Activated CD4-positive, alpha-beta T cell treated with anti-CD3 and anti-CD28 coated beads, Interleukin-2, amount 50 U/mL, for 16 hours (primary cell): ENCODE measurements around the gene ODAD3.
A peak's percentile ranks its signal among the peaks of the same experiment; 100 is the strongest.
"Not testable (repeated sequence)": the region's sequence is repeated elsewhere in the genome, so short reads cannot be mapped to it uniquely, and the experiment has no call there.

Source experiments
- DNase-seq: peaks from one replicate; pipeline ENCODE4 v3.0.0-alpha.2; 2020

The ODAD3 gene

DNA sequence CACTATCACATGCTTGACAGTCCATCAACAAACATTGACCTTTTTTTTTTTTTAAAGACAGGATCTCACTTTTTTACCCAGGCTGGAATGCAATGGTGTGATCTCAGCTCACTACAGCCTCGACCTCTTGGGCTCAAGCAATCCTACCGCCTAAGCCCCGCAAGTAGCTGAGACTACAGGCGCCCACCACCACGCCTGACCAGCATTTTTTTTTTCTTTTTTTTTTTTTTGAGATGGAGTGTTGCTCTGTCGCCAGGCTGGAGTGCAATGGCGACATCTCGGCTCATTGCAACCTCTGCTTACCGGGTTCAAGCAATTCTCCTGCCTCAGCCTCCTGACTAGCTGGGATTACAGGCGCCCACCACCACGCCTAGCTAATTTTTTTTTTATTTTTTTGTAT lies 24.0 kb upstream of the ODAD3 start:
- not testable (repeated sequence) for DNase-seq

DNA sequence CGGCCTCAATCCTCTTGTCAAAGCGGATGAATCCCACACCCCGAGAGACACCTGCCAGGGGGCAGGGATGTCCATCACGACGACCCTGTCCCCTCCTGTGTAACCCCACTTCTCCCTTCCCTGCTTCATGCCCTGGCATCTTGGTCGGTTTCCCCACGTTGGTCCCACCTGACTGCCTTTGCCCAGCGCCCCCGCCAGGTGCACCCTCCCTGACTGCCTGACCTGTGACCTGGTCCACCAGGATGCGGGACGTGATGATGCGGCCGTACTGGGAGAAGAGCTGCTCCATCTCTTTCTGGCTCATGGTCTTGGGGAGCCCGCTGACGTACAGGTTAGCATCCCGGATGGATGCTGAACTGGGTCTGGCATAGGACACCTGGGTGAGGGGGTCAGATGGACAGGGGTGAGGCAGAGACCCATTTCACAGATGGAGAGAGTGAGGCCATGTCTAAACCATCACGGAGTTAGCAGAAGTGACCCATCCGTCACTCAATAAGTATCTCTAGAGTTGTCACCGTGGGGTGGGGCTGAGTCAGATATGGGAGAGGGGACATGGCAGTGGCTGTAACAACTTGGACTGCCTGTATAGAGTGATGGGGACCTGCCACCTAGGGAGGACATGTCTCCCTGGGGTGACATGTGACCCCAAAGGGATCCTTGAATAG lies 23.4 kb upstream of the ODAD3 start:
- DNase-seq = no peak

DNA sequence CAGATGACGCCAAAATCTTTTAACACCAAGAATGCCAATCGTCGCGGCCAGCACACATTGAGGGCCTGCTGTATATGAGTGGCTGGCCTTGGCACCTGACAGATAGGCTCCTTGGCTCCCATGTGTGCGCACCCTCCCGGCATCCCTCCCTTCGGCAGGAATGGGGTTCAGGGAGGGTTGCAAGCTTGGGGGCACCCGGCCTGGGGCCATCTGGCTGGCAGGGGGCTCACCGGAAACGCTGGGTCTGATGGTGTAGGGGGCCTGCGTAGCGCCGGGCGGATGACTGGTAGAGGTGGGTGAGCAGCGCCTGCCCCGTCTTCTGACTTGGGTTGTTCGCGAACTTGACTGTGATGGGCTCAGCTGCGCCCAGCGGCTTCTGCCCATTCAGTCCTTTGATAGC lies 22.9 kb upstream of the ODAD3 start:
- DNase-seq = no peak

DNA sequence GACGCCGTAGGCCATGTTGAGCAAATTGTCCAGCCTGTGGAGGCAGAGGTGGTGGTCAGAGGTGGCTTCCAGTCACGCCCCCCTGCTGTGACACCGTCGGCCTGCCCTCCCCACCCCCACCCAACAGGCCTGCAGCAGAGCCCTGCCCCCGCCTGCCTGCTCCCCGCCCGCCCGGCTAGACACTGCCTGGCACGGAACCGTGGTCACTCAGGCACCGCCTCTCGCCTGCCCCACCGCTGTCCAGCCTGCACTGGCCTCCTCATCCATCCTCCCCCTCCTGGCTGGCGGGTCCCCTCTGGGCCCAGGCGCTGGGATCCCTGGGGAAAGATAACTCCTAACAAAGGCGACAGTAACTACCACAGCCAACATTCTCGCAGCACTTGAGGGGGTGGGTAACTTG lies 22.2 kb upstream of the ODAD3 start:
- DNase-seq = no peak

DNA sequence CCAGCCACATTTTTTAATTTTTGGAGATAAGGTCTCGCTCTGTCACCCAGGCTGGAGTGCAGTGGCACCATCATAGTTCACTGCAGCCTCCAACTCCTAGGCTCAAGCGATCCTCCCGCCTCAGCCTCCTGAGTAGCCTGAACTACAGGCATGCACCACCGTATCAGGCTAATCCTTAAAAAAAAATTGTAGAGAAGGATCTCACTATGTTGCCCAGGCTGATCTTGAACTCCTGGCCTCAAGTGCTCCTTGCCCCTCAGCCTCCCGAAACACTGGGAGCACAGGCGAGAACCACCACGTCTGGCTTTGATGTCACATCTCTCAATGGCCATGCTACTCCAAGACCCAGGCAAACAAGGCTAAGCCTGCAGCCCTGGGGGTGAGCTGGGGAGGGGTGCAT lies 21.7 kb upstream of the ODAD3 start:
- no peak for DNase-seq

DNA sequence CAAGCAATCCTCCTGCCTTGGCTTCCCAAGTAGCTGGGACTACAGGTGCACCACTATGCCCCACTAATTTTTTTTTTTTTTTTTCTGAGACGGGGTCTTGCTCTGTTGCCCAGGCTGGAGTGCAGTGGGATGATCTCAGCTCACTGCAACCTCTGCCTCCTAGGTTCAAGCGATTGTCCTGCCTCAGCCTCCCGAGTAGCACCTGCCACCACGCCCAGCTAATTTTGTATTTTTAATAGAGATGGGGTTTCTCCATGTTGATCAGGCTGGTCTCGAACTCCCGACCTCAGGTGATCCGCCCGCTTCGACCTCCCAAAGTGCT lies 20.3 kb upstream of the ODAD3 start:
- not testable (repeated sequence) for DNase-seq

DNA sequence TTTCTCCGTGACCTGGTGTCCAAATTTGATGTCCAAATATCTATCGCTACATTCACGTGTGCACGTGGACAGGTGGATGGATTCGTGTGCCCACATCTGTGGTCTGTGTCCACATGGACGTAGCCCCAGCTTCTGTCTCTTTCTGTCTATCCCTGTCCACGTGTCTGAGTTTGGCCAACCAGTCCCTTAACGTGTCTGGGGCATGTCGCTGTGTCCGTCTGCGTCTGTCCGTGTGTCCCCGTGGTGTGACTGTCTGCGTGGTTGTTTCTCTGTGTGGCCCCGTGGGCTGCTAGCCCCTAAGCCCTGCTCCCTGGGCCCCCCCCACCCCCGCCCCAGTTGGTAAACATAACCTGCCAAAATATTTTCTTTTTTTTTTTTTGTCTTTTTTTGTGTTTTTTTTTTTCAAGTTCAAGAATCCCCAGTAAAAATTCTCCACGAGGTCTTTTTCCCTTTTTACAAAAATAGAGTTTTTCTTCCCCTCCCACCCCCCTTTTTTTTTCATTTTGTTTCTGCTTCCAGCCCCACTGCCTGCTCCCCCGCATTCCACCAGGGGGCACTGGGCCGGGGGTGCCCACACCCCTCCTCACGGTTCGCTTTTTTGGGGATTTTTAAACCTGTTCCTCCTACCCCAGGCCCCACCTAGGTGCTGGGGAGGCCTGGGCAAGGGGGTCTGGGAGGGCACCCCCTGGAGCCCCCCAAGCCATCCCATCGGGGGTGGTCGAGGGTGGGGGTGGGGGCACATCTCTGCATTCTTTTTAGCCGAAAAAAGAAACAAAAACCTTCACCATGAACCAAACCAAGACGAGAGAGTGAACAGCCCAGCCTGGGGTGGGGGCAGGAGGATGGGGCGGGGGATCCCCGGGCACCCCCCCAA lies 18.8 kb upstream of the ODAD3 start:
- DNase-seq = no peak

DNA sequence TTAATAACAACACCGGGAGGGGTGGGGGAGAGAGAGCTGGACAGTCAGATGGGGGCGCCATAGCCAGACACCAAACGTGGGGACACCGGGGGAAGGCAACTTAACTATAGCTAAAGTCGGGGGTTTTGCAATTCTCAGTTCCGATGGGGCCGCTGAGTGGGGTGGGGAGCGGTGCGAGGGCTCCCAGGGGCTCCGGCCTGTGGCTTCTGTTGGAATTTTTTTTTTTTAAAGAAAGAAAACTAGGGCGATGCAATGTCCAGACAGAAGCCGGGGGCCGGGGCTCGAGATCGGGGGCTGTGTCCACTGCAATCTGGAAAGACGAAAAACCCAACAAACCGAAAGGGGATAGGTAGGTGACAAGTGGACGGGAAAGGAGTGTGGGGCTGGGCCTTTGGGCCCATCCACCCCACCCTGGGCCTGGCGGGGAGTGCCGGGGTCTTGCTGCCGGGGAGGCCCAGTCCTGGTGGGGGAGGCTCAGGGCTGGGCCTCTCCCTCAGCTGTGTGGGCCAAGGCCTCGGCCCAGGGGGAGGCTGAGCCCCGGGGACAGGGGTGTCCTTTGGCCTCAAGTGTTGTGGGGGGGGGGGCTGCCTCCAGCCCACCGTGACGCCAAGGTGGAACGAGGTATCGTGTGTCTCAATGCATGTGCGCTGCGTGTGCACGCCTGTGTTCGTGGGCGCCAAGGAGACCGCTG lies 17.8 kb upstream of the ODAD3 start:
- DNase-seq = no peak

DNA sequence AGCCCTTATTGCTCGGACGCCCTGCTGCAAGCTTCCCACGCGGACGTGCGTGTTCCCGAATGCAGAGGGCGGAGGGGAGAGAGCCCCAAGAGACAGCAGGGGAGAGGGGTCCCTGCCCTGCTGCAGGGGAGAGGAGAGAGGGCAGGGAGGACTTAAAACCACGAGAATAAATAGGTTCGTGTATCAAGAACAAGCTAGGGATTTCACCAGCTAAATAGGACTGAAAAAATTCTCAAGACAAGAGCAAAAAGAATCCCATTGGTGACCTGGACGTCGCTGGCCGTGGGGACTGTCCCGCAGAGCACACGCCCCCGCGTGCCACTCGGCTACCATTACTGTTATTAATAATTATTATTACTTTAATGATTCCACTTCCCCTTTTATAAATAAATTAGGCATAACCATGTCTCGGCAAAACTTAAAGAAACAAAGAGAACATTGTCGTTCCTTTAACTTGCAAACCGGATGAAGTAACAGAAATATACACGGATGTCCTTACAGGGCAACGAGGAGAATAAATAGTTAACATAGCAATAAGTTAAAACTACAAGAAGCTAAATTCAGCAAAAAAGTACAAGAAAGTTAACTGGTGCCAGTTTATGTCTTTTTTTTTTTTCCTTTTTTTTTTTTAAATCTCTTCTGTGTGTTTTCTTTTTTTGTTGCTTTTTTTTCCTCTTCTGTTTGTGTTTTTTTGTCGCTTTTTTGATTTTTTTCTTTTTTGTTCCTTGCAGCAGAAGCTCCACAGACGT lies 17.1 kb upstream of the ODAD3 start:
- DNase-seq = no peak

DNA sequence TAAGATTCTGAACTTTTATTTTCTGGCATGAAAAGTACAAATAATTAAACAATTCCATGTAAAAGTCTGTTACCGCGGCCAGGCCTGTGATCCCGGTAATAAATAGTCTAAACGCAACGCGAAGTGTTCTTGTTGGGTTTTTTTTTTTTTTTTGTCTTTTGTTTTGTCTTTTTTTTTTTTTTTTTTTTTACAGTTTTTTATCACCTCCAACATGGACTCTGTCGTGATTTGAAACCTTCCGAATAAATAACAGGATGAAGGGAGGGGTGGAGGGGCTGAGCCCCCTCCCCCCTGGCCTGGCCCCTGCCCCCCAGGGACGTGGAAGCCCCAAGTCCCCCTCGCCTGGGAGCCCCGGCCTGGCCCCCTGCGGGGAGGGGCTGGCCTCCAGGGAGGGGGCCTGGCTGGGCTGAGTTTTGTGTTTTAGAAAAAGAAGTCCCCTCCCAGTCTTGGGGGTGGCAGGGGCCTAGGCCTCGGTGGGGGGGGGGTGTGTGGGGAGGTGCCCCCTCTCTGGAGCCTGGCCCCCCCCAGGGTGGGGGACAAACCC lies 16.5 kb upstream of the ODAD3 start:
- DNase-seq = no peak

DNA sequence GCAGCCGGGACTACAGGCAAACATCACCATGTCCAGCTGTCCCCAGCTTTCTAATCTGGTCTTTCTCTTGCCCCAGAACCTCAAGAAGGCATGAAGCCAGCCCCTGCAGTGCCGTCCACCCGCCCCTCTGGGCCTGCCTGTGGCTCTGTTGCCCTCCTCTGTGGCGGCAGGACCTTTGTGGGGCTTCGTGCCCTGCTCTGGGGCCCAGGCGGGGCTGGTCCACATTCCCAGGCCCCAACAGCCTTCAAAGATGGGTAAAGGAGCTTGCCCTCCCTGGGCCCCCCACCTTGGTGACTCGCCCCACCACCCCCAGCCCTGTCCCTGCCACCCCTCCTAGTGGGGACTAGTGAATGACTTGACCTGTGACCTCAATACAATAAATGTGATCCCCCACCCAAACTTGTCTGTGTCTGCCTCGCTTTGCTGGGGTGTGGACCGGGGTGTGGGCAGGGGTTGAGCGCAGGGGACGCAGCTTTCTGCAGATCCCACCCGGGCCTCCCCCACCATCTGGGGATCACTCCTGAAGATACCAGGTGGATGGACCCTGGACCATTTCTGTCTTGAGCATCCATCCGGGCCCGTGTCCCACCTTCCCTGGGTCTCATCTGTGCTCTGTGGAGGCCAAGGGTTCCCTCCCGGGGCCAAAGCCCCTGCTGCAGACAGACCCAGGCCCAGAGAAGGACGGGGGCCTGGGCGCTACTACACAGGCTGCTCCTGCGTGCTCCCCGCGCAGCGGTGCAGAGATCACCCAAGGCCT lies 15.8 kb upstream of the ODAD3 start:
- DNase-seq = no peak

DNA sequence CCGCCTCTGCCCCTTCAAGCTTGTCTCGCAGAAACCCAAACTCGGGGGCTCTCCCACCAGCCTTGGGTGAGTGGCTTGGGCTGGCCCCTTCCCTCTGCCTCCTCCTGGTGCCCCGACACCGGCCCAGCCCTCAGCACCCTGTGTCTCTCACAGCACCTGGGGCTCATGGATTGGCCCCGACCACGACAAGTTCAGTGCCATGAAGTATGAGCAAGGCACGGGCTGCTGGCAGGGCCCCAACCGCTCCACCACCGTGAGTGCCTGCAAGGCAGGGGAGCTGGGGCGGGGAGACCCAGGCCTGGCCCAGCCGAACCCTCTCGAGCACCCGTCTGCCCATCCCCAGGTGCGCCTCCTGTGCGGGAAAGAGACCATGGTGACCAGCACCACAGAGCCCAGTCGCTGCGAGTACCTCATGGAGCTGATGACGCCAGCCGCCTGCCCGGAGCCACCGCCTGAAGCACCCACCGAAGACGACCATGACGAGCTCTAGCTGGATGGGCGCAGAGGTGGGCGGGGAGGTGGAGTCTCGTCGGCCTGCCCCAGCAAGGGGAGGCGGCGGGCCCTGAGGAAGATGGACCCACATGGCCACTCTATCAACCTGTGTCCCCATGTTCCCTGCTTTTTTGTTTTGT lies 14.1 kb upstream of the ODAD3 start:
- no peak for DNase-seq

DNA sequence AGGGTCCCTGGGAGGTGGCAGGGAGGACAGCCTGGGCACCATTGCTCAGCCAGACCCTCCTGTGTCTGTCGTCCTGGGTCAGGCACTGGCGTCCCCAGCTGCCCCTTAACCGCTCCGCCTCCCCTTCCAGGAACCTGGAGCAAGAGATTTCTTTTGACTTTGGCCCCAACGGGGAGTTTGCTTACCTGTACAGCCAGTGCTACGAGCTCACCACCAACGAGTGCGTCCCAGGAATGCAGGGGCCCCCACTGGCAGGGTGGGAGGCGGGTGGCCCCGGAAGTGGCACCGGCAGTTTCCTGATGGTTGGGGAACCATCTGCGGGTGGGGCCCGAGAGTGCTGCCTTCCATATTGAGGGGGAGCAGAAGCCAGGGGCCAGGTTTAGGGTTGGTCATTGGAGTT lies 13.5 kb upstream of the ODAD3 start:
- DNase-seq = no peak

DNA sequence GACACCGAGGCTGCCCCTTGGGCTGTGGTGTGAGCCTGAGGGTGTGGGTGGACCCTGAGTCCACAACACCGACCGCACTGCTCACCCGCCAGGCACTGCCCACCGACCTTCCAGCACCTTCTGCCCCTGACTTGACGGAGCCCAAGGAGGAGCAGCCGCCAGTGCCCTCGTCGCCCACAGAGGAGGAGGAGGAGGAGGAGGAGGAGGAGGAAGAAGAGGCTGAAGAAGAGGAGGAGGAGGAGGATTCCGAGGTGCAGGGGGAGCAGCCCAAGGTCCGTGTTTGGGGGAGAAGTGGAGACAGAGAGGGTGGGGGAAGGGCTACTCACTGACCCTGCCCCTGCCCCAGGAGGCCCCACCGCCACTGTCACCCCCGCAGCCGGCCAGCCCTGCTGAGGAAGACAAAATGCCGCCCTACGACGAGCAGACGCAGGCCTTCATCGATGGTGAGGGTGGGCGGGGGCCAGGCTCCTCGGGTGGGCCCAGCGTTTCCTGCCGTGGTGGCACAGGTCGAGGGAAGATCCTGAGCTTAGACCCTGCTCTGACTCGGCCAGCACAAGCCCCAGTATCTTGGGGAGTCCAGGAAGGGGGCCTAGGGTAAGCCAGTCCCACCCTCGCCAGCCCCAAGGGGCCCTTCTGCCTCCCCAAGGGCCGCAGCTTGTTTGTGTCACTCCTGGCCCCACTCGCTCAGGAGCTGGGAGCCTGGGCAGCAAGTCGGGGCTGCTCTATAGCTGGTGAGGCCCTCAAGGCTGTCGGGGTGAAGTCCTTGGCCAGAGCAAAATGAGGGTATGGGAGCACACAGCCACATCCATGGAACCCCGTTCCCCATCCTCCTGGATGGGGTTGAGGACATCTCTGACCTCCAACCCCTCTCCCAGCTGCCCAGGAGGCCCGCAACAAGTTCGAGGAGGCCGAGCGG lies 12.7 kb upstream of the ODAD3 start:
- DNase-seq = no peak

DNA sequence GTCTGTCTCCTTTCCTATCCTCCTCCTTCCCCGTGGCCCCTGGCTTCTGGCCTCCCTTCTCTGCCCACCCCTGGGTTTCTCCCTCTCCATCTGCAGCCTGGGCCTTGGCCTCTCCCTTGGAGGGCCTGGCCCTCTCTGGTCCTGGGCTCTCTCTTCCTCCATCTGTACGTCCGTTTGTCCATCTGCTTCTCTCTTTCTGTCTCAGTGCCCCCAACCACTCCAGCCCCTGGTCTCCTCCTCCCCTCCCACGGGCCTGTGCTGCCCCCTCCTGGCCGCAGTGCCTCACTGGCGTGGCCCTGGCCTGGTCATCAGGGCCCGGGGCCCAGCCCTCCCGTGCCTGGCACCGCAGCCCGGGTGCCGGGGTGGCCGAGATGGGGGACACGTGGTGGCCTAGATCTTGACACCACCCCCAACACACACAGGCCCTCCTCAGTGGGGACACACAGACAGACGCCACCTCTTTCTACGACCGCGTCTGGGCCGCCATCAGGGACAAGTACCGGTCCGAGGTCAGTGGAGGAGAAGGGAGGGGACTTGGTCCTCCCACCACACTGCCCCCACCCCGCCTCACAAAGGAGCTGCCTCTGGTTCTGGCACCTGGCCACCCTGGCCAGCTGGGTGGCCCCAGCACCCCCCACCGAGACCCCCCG lies 11.9 kb upstream of the ODAD3 start:
- DNase-seq = peak; percentile 22

DNA sequence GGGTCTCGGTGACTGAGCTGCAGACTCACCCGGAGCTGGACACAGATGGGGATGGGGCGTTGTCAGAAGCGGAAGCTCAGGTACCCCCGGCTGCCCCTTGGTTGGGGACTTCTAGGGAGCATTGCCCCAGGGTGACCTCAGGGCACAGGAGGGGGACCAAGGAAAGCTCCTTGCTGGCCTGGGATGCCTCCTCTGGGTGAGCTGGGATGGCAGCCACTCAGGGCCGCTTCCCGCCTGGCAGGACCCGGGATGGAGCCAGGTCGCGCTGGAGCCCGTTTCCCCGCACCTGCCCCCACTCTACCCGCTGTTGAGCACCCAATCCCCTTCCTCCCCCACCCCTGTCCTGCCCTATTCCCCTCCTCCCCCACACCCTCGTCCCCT lies 11.3 kb upstream of the ODAD3 start:
- no peak for DNase-seq

DNA sequence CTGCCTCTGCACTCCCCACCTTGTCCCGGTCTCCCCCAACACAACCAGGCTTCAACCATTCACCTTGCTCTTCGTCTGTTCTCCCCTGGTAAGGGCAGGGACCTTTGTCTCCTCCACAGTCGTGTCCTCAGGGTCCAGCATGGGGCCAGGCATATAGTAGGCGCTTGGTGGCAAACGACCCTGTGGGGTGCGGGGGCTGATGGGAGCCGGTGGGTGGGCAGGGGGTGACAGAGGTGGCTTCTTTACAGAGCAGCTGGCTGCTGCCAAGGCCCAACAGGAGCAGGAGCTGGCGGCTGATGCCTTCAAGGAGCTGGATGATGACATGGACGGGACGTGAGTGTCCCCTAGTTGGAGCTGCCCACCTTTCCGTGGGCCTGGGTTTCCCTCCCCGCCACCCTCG lies 10.2 kb upstream of the ODAD3 start:
- no peak for DNase-seq

DNA sequence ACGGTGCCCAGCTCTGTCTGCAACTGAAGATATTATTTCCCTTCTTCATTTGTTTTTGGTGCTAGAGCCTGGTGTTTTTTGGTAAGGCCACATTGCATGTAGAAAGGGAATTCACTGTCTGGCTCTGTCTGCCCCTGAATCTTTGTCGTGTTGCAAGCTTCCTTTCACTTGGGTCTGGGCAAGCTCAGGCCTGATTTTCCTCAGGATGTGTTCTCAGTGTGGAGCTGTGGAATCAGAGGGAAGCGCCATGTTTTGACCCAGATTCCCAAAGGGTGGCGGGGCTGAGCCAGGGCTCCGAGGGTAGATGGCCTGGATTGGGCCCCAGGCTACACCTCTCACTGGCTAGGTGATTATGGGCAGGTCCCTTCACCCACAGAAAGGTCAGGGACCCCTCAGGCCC lies 9.1 kb upstream of the ODAD3 start:
- DNase-seq = no peak

DNA sequence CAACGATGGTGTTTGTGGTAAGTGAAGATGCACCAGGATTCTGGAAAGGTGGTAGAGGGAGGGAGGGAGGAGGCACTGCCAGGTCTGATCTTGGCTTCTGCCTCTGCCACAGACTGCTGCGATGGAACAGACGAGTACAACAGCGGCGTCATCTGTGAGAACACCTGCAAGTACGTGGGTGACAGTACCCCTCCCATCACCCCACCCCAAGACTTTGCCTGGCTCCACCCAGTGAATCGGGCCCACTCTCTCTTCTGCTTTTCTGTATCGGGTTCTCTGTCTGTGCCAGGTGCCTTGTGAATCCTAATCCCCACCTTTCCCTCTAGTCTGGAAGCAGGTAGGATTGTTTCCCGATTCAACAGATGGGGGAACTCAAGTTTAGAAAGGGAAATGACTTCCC lies 3.0 kb upstream of the ODAD3 start:
- no peak for DNase-seq

DNA sequence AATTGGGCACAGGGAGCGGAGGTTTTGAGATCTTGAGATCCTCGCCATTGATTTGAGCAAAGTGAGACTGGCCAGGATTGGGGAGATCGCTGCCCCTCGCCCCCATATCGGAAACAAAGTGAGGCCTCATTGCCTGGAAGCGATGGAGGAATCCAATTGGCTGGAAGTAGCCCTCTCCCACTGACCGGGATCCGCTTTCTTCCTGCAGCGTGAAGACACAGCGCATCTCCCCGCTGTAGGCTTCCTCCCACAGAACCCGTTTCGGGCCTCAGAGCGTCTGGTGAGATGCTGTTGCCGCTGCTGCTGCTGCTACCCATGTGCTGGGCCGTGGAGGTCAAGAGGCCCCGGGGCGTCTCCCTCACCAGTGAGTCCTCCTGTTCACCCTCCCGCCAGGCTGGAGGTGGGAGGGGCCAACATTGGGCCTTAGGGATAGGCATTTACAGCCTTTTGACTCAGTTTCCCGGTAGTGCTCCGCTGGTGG lies 952 bp upstream of the ODAD3 start:
- DNase-seq = peak; percentile 20
